Heart right ventricle (tissue), 16 donors: ENCODE measurements around the gene JUP. TPM values are rescaled to one million over a fixed set of nuclear protein-coding genes. Genes with fewer than 3 reads are reported as not detected.

Source experiments
- ATAC-seq, 8 donors: fragments of 200-7000 bp; cut with Tn5 transposase; one replicate each; pipeline ENCODE4 v1.9.1; 2020; ENCODE audit warnings: mild to moderate bottlenecking in 8 of 8, moderate library complexity in 8 of 8, moderate number of reproducible peaks in 1 of 8
- DNase-seq, 2 donors: peaks; one replicate each; pipeline ENCODE4 v3.0.0-alpha.2; 2020
- H3K27ac ChIP-seq, 10 donors: fragments of 200-600 bp; sonication (generic) in 2 of 10; one replicate each; pipeline versions ENCODE4 v1.5.0 to v1.8.0; 2020 to 2022; ENCODE audit warnings: mild to moderate bottlenecking in 3 of 10
- H3K27me3 ChIP-seq, 7 donors: fragments of 200-600 bp; one replicate each; pipeline ENCODE4 v1.8.0; 2021 to 2022; ENCODE audit warnings: mild to moderate bottlenecking in 2 of 7
- H3K36me3 ChIP-seq, 9 donors: fragments of 200-600 bp; sonication (generic) in 1 of 9; one replicate each; pipeline versions ENCODE4 v1.5.0 to v1.8.0; 2020 to 2022; ENCODE audit warnings: mild to moderate bottlenecking in 2 of 9
- H3K4me1 ChIP-seq, 9 donors: fragments of 200-600 bp; sonication (generic) in 1 of 9; one replicate each; pipeline versions ENCODE4 v1.5.0 to v1.8.0; 2020 to 2022; ENCODE audit warnings: mild to moderate bottlenecking in 4 of 9
- H3K4me3 ChIP-seq, 10 donors: fragments of 200-600 bp; sonication (generic) in 2 of 10; one replicate each; pipeline versions ENCODE4 v1.5.0 to v1.8.0; 2020 to 2022; ENCODE audit warnings: mild to moderate bottlenecking in 7 of 10, moderate library complexity in 2 of 10
- H3K9me3 ChIP-seq, 11 donors: fragments of 200-600 bp in 10 of 11; sonication (generic) in 2 of 11; one replicate each; pipeline versions ENCODE4 v1.5.0 to v1.8.0; 2013 to 2022; ENCODE audit warnings: mild to moderate bottlenecking in 2 of 11, control low read depth in 1 of 11, moderate library complexity in 1 of 11
- WGBS, 2 donors: extraction: QIAGEN DNeasy Blood & Tissue Kit; methylation state at CpG; one replicate each; pipeline ENCODE4 v1.1.7; 2013; ENCODE audit warnings: inconsistent platforms in 1 of 2; 5-methylcytosine and 5-hydroxymethylcytosine counted together
- intact Hi-C, 10 donors: fragments of 100-400 bp; cut with DNase I; formaldehyde crosslinking; loops; one replicate each; pipeline versions ENCODE4 v1.11.1 to v1.14.2; 2022
- polyA plus RNA-seq, 2 donors: library from polyadenylated mRNA; stranded (reverse); fragments of 200-250 nt; gene quantifications; one replicate each; pipeline ENCODE4 v1.2.3, GENCODE V29; 2013
- total RNA-seq, 10 donors: library from RNA; stranded (reverse); fragmentation: NEBNext Ultra II Directional in 3 of 10; extraction: Animal tissue kit (Norgen Biotek cat#: 25700) in 3 of 10; gene quantifications; one replicate each; pipeline versions ENCODE4 v1.2.1 to v1.2.4, GENCODE V29; 2021 to 2023
- TF ChIP-seq, protein P1 (sequence below), 9 donors: fragments of 200-600 bp; sonication (generic) in 2 of 9; IDR thresholded peaks; one replicate each; pipeline versions ENCODE4 v1.5.0 to v1.8.0; 2021 to 2022; ENCODE audit warnings: antibody characterized with exemption in 9 of 9, mild to moderate bottlenecking in 5 of 9, moderate library complexity in 1 of 9
- donor health status: Arrhythmogenic right ventricular cardiomyopathy.
- donor health status: ischemic (EF 13 %, LVEDD 7.1; RV severe dilation, severe dysfunction).
- donor health status: healthy with polysubstance abuse.
- donor health status: DM: no; HTN: yes; CAD: no.
- donor health status: DM: no; HTN: no; CAD: no.
- donor health status: ischemic (EF 25% LVEDD 6.9; RV normal size, moderate dysfunction).
- donor health status: ischemic (EF 25% LVEDD 5.7; RV mildly dilated, moderate dysfunction).
- donor health status: healthy.
- donor health status: DM: yes; HTN: yes; CAD: no.
- donor health status: Ischemic cardiomyopathy.
- donor health status: ischemic (EF 35%, LVEDD 5.7; RV mildly dilated, moderate dysfunction).
- donor health status: nonischemic (EF 11% LVEDD 7.7; RV severe dilation, severe dysfunction).
- donor health status: DM: yes; HTN: yes; CAD: no.
- donor health status: PGD.
- donor health status: ischemic (EF 29% LVEDD 5.4; RV normal size, mild dysfunction).
- donor health status: nonischemic (EF 23%, LVEDD 6.1; RV moderate dilation, normal function).

Gene JUP
- total and polyA plus RNA-seq, 12 donors, result 80.2 to 217 (median 154) TPM

DNA sequence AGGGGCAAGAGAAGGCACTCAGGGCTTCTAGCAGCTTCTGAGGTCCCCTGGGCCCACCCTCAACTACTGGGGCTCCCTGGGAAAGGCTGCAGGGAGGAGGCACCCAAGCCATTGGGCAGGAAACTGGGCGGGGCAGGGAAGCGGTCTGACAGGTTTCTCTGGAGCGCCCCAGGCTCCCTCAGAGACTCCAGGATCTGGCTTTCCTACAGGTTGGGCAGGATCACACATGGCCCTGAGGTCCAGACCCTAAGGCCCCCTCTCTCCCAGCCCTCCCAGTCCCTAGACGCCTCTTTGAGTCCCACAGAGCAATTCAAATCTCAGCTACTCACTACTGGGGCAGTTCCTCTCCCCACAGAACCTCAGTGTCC is 14.3 kb downstream of the JUP start:
- Histone ChIP-seq H3K9me3 (no peaks in the 10 kb centered on the region), H3K36me3 (peaks cover 0 to 71% (median 42%) of the 10 kb centered on the region in 9 donors), H3K27me3 (no peaks in the 10 kb centered on the region), H3K4me1 (peaks cover 44 to 61% (median 53%) of the 10 kb centered on the region in 9 donors), H3K27ac (peak overlapping the region in 9 of 10 donors; percentile 64 to 97 (median 93)), H3K4me3 (no peak overlapping the region)
- TF ChIP-seq, protein P1, sequence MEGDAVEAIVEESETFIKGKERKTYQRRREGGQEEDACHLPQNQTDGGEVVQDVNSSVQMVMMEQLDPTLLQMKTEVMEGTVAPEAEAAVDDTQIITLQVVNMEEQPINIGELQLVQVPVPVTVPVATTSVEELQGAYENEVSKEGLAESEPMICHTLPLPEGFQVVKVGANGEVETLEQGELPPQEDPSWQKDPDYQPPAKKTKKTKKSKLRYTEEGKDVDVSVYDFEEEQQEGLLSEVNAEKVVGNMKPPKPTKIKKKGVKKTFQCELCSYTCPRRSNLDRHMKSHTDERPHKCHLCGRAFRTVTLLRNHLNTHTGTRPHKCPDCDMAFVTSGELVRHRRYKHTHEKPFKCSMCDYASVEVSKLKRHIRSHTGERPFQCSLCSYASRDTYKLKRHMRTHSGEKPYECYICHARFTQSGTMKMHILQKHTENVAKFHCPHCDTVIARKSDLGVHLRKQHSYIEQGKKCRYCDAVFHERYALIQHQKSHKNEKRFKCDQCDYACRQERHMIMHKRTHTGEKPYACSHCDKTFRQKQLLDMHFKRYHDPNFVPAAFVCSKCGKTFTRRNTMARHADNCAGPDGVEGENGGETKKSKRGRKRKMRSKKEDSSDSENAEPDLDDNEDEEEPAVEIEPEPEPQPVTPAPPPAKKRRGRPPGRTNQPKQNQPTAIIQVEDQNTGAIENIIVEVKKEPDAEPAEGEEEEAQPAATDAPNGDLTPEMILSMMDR (IDR thresholded peaks at IDR 0.05), result no peak
- DNase-seq, result no peak
- intact Hi-C loops, result loop anchor here in 1 of 10 donors (2.0 to 5.0 kb wide), 2 partner anchors 15 to 40 kb away; partner anchors contain the start of genes FKBP10 and P3H4
- ATAC-seq, result no peak
- 84 to 87% methylated on average over 4 of the region's 4 CpGs for WGBS, 2 donors

DNA sequence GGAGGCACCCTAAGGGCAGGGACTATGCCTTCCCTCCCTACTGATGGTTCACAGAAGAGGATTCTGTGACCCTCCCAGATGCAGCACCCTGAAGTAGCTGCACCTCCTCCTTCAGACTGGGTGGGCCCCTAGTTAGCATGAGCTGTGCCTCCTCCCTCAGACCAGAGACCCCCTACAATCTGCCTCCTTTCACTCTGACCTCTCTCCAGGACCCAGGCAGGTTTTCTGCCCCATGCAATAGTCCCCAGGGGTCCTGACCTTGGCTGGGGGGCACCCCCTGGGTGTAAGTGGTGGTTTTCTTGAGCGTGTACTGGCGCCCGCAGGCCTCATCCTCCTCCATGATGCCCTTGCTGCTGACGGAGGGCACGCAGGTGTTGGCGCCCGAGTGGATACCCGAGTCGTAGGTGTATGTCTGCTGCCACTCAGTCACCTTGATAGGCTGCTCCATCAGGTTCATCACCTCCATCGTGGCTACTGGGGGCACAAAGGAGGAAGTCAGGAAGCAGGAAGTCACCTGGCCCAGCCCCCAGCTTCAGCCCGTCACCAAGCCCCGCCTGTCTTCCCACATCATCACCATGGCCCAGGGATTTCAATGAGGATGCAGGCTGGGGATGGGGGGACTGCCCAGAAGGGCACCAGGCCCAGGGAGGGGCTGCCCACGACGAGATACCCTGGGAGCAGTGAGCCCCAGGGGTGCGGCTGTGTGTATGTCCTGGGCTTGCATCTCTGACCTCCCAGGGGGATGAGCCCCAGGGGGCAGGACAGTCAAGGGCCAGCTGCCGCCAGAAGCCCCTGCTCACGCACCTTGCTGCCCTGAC is 14.9 kb downstream of the JUP start:
- H3K4me3 ChIP-seq, result no peak overlapping the region
- ATAC-seq (no peak), DNase-seq (no peak)
- peaks cover 40 to 55% (median 47%) of the 10 kb centered on the region in 9 donors for H3K4me1 ChIP-seq
- 81% methylated on average over 17 of the region's 17 CpGs for WGBS, 2 donors
- no peaks in the 10 kb centered on the region for H3K27me3 ChIP-seq
- peaks cover 0 to 77% (median 47%) of the 10 kb centered on the region in 9 donors for H3K36me3 ChIP-seq
- intact Hi-C loops, result loop anchor here in 1 of 10 donors (2.0 to 5.0 kb wide), 2 partner anchors 15 to 41 kb away; partner anchors contain the start of genes FKBP10 and P3H4
- H3K9me3 ChIP-seq, result no peaks in the 10 kb centered on the region
- TF ChIP-seq, protein P1 (IDR thresholded peaks at IDR 0.05), result no peak
- H3K27ac ChIP-seq, result peak overlapping the region in 8 of 10 donors; percentile 64 to 97 (median 94)

DNA sequence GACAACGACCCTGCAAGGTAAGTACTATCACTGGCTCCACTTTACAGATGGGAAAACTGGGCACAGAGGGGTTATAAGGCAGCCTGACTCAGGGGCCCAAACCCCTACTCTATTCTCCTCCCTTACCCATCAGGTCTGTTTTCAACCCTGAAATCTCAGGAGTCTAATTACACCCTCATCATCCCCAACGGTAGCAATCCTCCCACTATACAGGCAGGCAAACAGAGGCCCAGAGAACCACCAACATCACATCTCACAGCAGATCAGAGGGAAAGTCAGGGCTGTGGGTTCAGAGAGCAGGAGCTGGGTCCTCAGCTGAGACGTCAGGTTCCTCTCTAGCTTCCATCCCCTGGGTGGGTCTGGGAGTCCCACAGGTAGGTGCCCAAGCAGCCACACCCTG is 16.5 kb downstream of the JUP start:
- TF ChIP-seq, protein P1 (IDR thresholded peaks at IDR 0.05), result no peak
- Histone ChIP-seq H3K4me3 (no peak overlapping the region), H3K4me1 (peaks cover 25 to 39% (median 31%) of the 10 kb centered on the region in 9 donors), H3K27ac (no peak overlapping the region), H3K27me3 (no peaks in the 10 kb centered on the region), H3K36me3 (peaks cover 0 to 85% (median 63%) of the 10 kb centered on the region in 9 donors), H3K9me3 (no peaks in the 10 kb centered on the region)
- WGBS, 2 donors, result 69 to 72% methylated on average over 3 of the region's 3 CpGs
- DNase-seq, result no peak
- intact Hi-C loops, result loop anchor here in 1 of 10 donors (5.0 kb wide), 1 partner anchor 42 kb away; the partner anchor contains the start of genes FKBP10 and P3H4
- no peak for ATAC-seq

DNA sequence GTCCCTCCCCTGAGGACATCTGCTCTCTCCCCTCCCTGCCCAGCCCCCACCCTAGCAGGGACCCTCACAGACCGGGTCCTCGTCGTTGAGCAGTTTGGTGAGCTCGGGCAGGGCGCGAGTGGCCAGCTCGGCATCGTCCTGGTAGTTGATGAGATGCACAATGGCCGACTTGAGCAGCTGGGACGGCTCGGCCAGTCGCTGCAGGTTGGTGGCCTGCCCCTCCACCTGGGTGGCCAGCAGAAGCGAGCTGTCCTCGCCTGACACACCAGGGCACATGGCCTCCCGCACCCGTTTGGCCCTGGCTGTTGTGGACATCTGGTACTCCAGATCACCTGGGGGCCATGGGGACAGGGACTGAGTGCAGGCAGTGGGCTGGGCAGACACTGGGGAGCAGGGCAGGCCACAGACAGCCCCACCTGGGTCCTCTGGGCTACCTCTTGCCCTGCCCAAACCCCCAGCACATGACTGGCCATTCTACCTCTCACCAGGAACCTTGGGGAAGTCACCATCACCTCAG is 17.1 kb downstream of the JUP start:
- Histone ChIP-seq H3K9me3 (no peaks in the 10 kb centered on the region), H3K27me3 (no peaks in the 10 kb centered on the region), H3K4me1 (peaks cover 20 to 33% (median 25%) of the 10 kb centered on the region in 9 donors), H3K36me3 (peaks cover 0 to 88% (median 69%) of the 10 kb centered on the region in 9 donors), H3K27ac (no peak overlapping the region), H3K4me3 (no peak overlapping the region)
- intact Hi-C loops, result no loop called here
- ATAC-seq (no peak), DNase-seq (no peak)
- TF ChIP-seq, protein P1 (IDR thresholded peaks at IDR 0.05), result no peak
- WGBS, 2 donors, result 77 to 87% methylated on average over 16 of the region's 16 CpGs
